GM21526 (cell line): Measurements from ENCODE around the gene PTPRN2.
"Not testable (repeated sequence)": the region's sequence is repeated elsewhere in the genome, so short reads cannot be mapped to it uniquely, and the experiment has no call there.

ENCODE experiments used
- ATAC-seq: cut with Tn5 transposase; IDR thresholded peaks from one replicate; pipeline ENCODE4 v1.9.1; 2021; ENCODE audit warnings: moderate library complexity; ENCODE audit not compliant: unreplicated experiment, low FRiP score

PTPRN2 gene

DNA sequence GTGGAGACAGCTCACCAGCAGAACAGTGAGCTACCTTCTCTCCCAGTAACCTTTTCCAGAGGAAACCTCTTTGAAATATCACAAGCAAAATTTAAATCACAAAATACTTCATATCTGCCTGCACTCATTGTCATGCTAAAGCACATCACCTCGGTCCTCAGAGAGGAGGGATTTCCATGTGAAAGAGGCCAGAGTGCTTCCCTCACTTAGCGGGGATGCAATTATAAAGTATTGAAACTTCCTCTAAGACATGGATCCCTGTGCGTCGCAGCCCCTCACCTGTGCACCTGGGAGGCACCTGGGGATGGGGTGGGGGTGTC lies 792.9 kb downstream of the PTPRN2 start:
- no peak for ATAC-seq

DNA sequence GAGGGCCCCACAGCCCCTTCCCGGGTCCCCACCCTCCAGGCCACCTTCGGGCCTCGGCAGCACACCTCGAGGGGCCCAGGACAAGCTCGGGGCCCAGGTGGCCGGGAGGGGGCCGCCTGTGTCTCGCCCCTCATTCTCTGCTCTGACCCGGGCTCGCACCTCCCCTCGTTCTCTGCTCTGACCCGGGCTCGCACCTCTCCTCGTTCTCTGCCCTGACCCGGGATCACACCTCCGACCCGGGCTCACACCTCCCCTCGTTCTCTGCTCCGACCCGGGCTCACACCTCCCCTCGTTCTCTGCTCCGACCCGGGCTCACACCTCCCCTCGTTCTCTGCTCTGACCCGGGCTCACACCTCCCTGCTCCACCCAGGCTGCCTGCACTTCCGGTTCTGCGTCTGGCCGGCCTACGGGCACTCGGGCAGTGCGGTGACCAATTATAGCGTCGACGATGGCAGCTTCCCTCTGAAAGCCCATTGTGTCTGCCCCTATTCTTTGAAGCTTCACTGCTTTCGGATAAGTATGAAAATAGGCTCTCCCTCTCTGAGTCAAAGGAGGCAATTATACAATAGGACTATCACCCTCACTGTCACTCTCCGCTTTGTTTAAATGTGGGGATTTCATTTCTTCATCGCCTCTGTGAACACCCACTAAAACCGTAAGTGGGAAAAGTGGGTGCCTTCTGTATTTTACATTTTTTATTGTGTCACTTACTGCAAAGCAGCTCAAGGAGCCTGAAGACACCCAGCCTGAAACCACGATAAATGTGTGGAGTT lies 793.5 kb downstream of the PTPRN2 start:
- ATAC-seq, result no peak

DNA sequence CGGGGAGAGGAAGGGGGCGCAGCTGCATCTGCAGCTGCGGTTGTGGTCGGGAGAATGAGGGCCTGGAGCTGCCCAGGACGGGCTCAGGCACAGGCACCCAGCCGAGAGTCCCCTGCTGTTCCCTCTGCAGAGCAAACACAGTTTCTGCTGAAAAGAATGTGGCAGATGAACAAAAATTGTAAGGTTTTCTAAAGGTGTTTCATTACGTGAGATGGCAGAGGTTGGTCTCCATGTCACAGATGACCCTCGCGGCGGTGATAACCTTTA lies 794.6 kb downstream of the PTPRN2 start:
- ATAC-seq, result no peak

- ATAC-seq, result no peak
Measured at GRCh38 chr7:157792241-157793086, 795.2 kb downstream of the PTPRN2 start.

DNA sequence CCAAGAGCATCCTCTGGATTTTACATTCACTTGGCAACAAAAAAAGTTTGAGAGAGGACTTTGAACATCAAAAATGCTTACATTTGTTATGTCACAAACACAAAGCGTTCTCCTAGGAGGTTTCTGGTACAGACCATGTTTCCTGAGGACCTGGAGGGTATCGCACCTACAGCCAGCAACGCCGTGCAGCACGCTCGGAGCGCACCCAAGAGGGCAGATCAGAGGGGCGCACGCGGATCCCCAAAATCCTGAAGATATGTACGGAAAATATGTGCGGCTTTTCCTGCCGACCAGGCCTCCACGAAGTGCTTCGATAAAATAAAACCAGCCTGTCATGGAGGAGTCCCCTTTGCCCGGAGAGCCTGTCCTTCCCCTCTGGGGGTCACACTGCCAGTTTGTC lies 796.0 kb downstream of the PTPRN2 start:
- ATAC-seq, result no peak

GRCh38 chr7:157791261-157791660 lies 796.4 kb downstream of the PTPRN2 start:
- ATAC-seq, result no peak

GRCh38 chr7:157789942-157790341 lies 797.7 kb downstream of the PTPRN2 start:
- ATAC-seq, result no peak

DNA sequence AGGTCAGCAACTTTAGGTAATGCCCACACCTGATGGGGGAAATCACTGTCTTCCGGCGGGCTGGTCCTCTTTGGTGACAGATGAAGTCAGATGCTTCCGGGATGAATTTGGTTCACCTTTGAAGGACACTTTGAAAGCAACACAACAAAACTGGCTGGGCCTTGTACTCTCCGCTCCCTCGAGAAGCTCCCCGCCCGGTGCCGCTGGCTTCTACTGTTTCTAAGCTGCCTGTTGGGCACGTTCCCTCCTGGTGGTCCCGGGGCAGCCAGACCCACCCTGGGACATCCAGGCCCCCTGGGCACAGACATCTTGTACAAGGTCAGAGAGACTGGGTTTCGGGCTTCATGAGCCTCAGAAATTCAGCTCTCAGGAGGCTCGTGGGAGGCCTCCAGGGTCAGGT lies 798.5 kb downstream of the PTPRN2 start:
- no peak for ATAC-seq

DNA sequence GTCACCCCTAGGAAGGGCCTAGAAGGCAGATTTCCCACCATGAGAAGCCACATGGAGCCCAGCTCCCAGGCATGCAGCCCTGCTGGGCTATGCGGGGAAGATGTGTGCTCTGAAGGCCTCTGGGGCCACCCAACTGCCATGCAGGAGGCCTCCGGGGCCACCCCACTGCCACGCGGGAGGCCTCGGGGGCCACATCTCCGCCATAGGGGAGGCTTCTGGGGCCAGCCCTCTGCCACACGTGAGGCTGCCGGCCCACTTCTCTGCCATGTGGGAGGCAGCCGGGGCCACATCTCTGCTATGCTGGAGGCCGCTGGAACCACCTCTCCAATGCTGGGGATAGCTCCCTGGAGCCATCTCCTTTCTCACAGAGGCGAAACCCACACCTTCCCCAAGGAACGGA lies 799.0 kb downstream of the PTPRN2 start:
- no peak for ATAC-seq

DNA sequence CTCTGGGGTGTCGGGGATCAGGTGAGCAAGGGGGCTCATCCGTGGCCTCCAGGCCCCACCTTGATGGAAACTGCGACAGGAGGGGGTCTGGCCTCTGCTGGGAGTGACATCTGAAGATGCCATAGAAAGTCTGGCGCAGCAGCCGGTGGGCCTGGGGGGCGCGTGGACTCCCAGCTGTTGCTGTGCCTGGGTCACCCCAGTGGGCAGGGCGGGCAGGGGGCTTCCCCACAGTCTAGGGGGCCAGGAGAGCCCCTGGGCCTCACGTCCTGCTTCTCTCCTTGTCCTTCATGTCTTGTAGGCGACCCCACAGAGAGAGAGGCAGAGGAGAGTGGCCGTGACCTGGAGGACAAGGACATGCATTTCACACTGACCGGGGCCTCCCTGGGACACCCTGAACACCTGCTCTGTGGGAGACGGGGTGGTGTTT lies 800.3 kb downstream of the PTPRN2 start:
- no peak for ATAC-seq

DNA sequence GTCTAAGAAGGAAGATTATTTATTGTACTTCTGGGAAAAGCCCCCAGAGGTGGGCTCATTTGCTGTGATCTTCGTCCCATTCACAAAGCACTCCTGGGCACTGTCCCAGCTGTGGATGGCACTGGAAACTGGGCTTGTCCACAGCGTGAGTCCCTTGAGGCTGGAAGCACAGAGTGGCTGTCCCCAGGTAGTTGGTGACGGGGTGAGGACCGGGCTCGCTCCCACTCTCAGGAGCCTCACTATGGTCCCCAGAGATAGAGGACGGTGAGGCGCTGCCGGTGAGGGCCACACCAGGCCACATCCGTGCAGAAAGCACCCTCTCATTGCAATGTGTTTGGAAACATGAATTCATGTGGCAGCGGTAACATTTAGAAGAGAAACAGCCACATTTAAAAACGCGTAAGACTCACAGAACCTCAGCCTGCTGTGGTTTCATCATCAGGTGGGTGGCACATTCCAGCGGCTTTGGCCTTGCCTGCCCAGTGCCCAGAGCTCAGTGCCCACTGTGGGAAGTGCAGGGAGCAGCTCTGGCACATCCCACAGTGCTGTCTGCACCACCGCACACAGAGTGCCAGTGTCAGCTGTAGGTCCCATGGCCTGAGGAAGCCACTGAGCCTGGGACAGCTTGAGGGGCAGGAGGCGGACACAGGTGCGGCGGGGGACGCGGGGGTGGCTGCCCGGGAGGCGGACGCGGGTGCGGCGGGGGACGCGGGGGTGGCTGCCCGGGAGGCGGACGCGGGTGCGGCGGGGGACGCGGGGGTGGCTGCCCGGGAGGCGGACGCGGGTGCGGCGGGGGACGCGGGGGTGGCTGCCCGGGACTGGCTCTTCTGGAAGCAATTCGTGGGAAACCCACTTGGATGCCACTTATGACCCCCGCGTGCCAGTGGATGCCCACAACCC lies 801.0 kb downstream of the PTPRN2 start:
- ATAC-seq, result no peak

GRCh38 chr7:157785486-157786186 lies 802.0 kb downstream of the PTPRN2 start:
- ATAC-seq, result no peak

DNA sequence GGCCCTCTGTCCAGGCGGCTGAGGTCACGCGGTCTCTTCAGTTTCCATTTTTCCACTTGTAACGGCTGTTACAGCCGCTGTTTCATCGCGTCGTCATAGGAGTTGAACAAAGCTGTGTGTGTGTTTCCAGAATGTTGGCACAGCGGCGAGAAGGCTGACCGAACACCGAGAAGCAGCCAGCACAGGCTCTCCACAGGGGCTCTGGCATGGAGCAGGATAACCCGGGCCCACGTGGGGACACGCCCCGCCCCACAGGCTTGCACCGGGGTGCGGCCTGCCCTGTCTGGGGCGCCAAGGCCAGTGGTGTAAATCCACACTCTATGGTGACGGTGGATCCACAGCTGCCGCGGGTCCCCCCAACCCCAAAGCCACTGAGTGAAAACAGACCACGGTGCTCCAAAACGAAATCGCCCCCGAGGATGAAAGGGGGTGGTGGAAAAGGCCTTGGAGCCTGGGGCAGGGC lies 802.6 kb downstream of the PTPRN2 start:
- no peak for ATAC-seq

- ATAC-seq, result no peak
Measured at GRCh38 chr7:157784041-157784835, 803.4 kb downstream of the PTPRN2 start.

GRCh38 chr7:157782041-157782440 lies 805.6 kb downstream of the PTPRN2 start:
- no peak for ATAC-seq

DNA sequence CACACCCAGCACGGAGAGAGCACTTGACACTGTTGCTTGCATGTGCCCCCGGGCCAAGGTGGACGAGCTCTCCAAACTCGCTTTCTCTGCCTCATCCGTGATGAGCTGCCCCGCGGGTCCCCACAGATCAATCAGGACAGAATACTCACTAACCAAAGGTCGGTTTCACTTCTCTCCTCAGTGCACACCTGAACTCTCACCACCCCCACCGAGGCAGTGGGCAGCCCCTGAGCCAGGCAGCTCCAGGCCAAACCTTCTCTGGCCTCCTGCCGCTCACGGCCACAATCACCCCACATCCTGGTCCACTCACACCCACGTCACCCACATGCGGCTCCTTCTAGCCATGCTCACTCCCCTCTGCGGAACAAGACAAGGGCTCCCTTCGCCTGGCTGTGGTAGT lies 806.9 kb downstream of the PTPRN2 start:
- no peak for ATAC-seq

GRCh38 chr7:157780312-157780711 lies 807.3 kb downstream of the PTPRN2 start:
- no peak for ATAC-seq

GRCh38 chr7:157779206-157779605 lies 808.4 kb downstream of the PTPRN2 start:
- no peak for ATAC-seq

DNA sequence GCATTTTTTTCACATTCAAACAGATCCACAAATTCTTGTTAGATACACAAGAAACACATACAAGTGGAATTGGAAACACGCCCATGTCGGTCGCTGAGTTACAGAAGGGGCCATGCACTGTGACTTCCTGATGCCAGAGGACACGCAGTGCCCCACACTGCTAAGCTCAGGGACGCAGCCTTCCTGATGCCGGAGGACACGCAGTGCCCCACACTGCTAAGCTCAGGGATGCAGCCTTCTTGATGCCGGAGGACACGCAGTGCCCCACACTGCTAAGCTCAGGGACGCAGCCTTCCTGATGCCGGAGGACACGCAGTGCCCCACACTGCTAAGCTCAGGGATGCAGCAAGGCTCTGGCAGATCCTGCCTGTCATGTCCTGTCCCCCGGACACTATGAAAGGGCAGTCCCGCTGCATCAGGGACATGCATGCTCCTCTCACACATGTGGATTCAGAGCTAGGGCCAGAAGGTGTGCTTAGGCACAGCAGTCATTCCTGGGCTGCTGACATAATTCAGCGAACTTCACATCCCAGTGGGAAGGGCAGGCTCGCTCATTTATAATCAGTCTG lies 810.3 kb downstream of the PTPRN2 start:
- not testable (repeated sequence) for ATAC-seq
